ENCODE measurements around the gene CEL.

GRCh38 chr9:133118179-133118520 is 56.4 kb downstream of the CEL start:
- TF ChIP-seq CTCF (IDR thresholded peaks at IDR 0.05) (no peak), POLR2A (IDR thresholded peaks at IDR 0.05) (no peak), POLR2AphosphoS5 (IDR thresholded peaks at IDR 0.05) (no peak)

Measured in prostate gland (tissue), 2 donors.